C4-2B (cell line): ENCODE results near the gene GP2.

Experiments used
- CTCF ChIP-seq: fragments of 450-650 bp; conservative IDR thresholded peaks from 2 replicates; pipeline ENCODE4 v1.5.1; 2017; ENCODE audit warnings: mild to moderate bottlenecking
- ZFX ChIP-seq: fragments of 450-650 bp; IDR thresholded peaks from 2 replicates; pipeline ENCODE4 v1.6.1; 2017

- no peak for TF ChIP-seq CTCF
- TF ChIP-seq ZFX: no peak
These were observed 24.3 kb downstream of the GP2 start for GRCh38 chr16:20303012-20303411.
